Prostate gland (tissue), 2 donors: ENCODE measurements around the gene FAM221B. TPM values are rescaled to one million over a fixed set of nuclear protein-coding genes. Genes with fewer than 3 reads are reported as not detected.

Source experiments
- DNase-seq: peaks from one replicate; pipeline ENCODE4 v3.0.0-alpha.2; 2019; ENCODE audit warnings: low spot score
- H3K27ac ChIP-seq, 2 donors: fragments of 200-600 bp; sonication (generic); 2 replicates each; pipeline ENCODE4 v1.5.1; 2017 to 2019
- H3K27me3 ChIP-seq: fragments of 200-600 bp; sonication (generic); replicated peaks from 2 replicates; pipeline ENCODE4 v1.5.1; 2019; ENCODE audit not compliant: insufficient read depth
- H3K36me3 ChIP-seq, 2 donors: fragments of 200-600 bp; sonication (generic); 1 replicate in 1 of 2; 2 replicates in 1 of 2; pipeline versions ENCODE4 v1.5.1 to v1.8.1; 2017 to 2019
- H3K4me1 ChIP-seq: fragments of 200-600 bp; sonication (generic); replicated peaks from 2 replicates; pipeline ENCODE4 v1.5.1; 2019
- H3K4me3 ChIP-seq, 2 donors: fragments of 200-600 bp; sonication (generic); 2 replicates each; pipeline ENCODE4 v1.5.1; 2017 to 2019
- H3K9me3 ChIP-seq: fragments of 200-600 bp; sonication (generic); 2 replicates; pipeline ENCODE4 v1.5.1; 2017
- CTCF ChIP-seq, 4 experiments: fragments of 200-600 bp in 2 of 4; fragments of 450-650 bp in 2 of 4; sonication (generic) in 2 of 4; IDR thresholded peaks; 1 replicate in 3 of 4; 2 replicates in 1 of 4; pipeline ENCODE4 v1.5.1; 2016 to 2019; ENCODE audit warnings: antibody characterized with exemption in 4 of 4, mild to moderate bottlenecking in 2 of 4, moderate library complexity in 2 of 4
- POLR2A ChIP-seq: fragments of 450-650 bp; IDR thresholded peaks from one replicate; pipeline ENCODE4 v1.6.1; 2016; ENCODE audit warnings: antibody characterized with exemption, mild to moderate bottlenecking
- POLR2AphosphoS5 ChIP-seq: sonication (generic); formaldehyde crosslinking; IDR thresholded peaks from one replicate; pipeline ENCODE4 v1.6.1; 2017; ENCODE audit warnings: antibody characterized with exemption
- WGBS: methylation state at CpG from one replicate; pipeline ENCODE4 v1.1.5; 2018; 5-methylcytosine and 5-hydroxymethylcytosine counted together
- intact Hi-C: fragments of 100-400 bp; cut with DNase I; formaldehyde crosslinking; loops from one replicate; pipeline ENCODE4 v1.14.2; 2022
- total RNA-seq, 2 donors: library from RNA; depleted of rRNA; stranded (reverse); fragments of >200 nt; gene quantifications; one replicate each; pipeline ENCODE4 v1.1.0, GENCODE V29; 2016

Gene FAM221B
- total RNA-seq, 2 donors from 2014 or later = 0.46 to 5.1 TPM

GRCh38 chr9:35868933-35869332 lies 40.4 kb upstream of the FAM221B start:
- DNase-seq = no peak
- Histone ChIP-seq H3K27me3 (no peaks in the 10 kb centered on the region), H3K4me3 (no peak overlapping the region), H3K4me1 (no peaks in the 10 kb centered on the region), H3K36me3 (no peaks in the 10 kb centered on the region), H3K27ac (no peak overlapping the region), H3K9me3 (no peaks in the 10 kb centered on the region)
- intact Hi-C loops = no loop called here
- no peak for TF ChIP-seq POLR2A
- no peak for TF ChIP-seq CTCF (IDR thresholded peaks at IDR 0.05)
- TF ChIP-seq POLR2AphosphoS5 = no peak
- WGBS = 71% methylated on average over 2 of the region's 2 CpGs

- Histone ChIP-seq H3K9me3 (no peaks in the 10 kb centered on the region), H3K27ac (no peak overlapping the region), H3K4me3 (no peak overlapping the region), H3K4me1 (no peaks in the 10 kb centered on the region), H3K27me3 (no peaks in the 10 kb centered on the region), H3K36me3 (no peaks in the 10 kb centered on the region)
- TF ChIP-seq POLR2A (no peak), POLR2AphosphoS5 (no peak), CTCF (IDR thresholded peaks at IDR 0.05) (no peak)
- DNase-seq = no peak
- intact Hi-C loops = no loop called here
- 95% methylated on average over 4 of the region's 4 CpGs for WGBS
Measured at GRCh38 chr9:35867538-35867937, 39.0 kb upstream of the FAM221B start.

GRCh38 chr9:35864695-35865255 lies 36.2 kb upstream of the FAM221B start:
- Histone ChIP-seq H3K27ac (no peak overlapping the region), H3K4me3 (no peak overlapping the region), H3K9me3 (no peaks in the 10 kb centered on the region), H3K27me3 (no peaks in the 10 kb centered on the region), H3K4me1 (no peaks in the 10 kb centered on the region), H3K36me3 (no peaks in the 10 kb centered on the region)
- 80% methylated on average over 8 of the region's 8 CpGs for WGBS
- intact Hi-C loops = no loop called here
- no peak for DNase-seq
- TF ChIP-seq POLR2A = no peak
- no peak for TF ChIP-seq CTCF (IDR thresholded peaks at IDR 0.05)
- no peak for TF ChIP-seq POLR2AphosphoS5

GRCh38 chr9:35863583-35863982 lies 35.1 kb upstream of the FAM221B start:
- Histone ChIP-seq H3K4me1 (no peaks in the 10 kb centered on the region), H3K4me3 (no peak overlapping the region), H3K27ac (no peak overlapping the region), H3K9me3 (no peaks in the 10 kb centered on the region), H3K27me3 (no peaks in the 10 kb centered on the region), H3K36me3 (no peaks in the 10 kb centered on the region)
- TF ChIP-seq POLR2A (no peak), POLR2AphosphoS5 (no peak), CTCF (IDR thresholded peaks at IDR 0.05) (no peak)
- 69% methylated on average over 8 of the region's 8 CpGs for WGBS
- no peak for DNase-seq
- intact Hi-C loops = no loop called here

GRCh38 chr9:35862328-35862727 lies 33.8 kb upstream of the FAM221B start:
- intact Hi-C loops = no loop called here
- no peaks in the 10 kb centered on the region for H3K36me3 ChIP-seq
- DNase-seq = no peak
- no peaks in the 10 kb centered on the region for H3K9me3 ChIP-seq
- TF ChIP-seq CTCF (IDR thresholded peaks at IDR 0.05) = no peak
- no peak for TF ChIP-seq POLR2AphosphoS5
- no peak for TF ChIP-seq POLR2A
- H3K27ac ChIP-seq = no peak overlapping the region
- no peak overlapping the region for H3K4me3 ChIP-seq
- no peaks in the 10 kb centered on the region for H3K27me3 ChIP-seq
- H3K4me1 ChIP-seq = no peaks in the 10 kb centered on the region
- WGBS = 56% methylated on average over 4 of the region's 4 CpGs
